22Rv1 (cell line): ENCODE measurements around the gene PHF13.
"Not testable (repeated sequence)": the region's sequence is repeated elsewhere in the genome, so short reads cannot be mapped to it uniquely, and the experiment has no call there.

Experiments
- CTCF ChIP-seq: fragments of 450-650 bp; IDR thresholded peaks from 2 replicates; pipeline ENCODE4 v1.5.1; 2017; ENCODE audit warnings: mild to moderate bottlenecking
- ZFX ChIP-seq: fragments of 450-650 bp; IDR thresholded peaks from 2 replicates; pipeline ENCODE4 v1.6.1; 2017; ENCODE audit warnings: antibody characterized with exemption, borderline replicate concordance

- not testable (repeated sequence) for TF ChIP-seq CTCF, ZFX
Measured at GRCh38 chr1:6662468-6662867, 48.9 kb downstream of the PHF13 start.
